ENCODE data around the gene LAMC1. TPM values are rescaled to one million over a fixed set of nuclear protein-coding genes. Genes with fewer than 3 reads are reported as not detected.

Gene LAMC1
- total and polyA plus RNA-seq, 12 donors: 12.3 to 110 (median 75.9) TPM

DNA sequence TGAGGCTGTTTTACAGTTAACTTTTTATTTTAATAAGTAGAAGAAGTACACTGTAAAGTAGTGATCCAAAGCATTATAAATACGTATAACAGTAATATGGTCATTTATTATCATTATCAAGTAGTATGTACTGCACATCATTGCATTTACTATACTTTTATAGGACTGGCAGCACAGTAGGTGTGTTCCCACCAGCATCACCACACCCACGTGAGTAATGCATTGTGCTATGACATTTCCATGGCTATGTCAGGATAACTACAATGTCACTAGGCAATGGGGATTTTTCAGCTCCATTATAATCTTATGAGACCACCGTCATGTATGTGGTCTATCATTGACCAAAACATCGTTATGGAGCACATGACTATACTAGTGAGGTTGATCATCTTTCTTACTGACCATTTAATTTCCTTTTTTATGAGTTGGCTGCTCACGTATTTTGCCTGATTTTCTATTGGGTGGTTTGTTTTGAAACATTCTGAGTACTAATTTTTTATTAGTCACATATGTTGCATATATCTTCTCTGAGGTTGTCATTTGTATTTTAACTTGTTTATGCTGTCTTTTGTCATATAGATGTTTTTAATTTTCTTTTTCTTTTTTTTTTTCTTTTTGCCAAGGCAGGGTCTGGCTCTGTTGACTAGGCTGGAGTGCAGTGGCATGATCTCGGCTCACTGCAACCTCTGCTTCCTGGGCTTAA is 44.9 kb upstream of the LAMC1 start:
- Histone ChIP-seq H3K9me3 (replicated peaks in 1 of 3) (no peaks in the 10 kb centered on the region), H3K27ac (no peak overlapping the region), H3K4me1 (replicated peaks in 1 of 2) (no peaks in the 10 kb centered on the region), H3K27me3 (no peaks in the 10 kb centered on the region), H3K4me3 (no peak overlapping the region), H3K36me3 (replicated peaks in 1 of 2) (no peaks in the 10 kb centered on the region)
- TF ChIP-seq POLR2A (IDR thresholded peaks at IDR 0.05): no peak
- TF ChIP-seq CTCF (IDR thresholded peaks at IDR 0.05): no peak
- no peak for DNase-seq
- 80 to 94% (median 88%) methylated on average over 6 of the region's 6 CpGs for WGBS, 4 donors
- intact Hi-C loops (cut with DNase I): no loop called here

DNA sequence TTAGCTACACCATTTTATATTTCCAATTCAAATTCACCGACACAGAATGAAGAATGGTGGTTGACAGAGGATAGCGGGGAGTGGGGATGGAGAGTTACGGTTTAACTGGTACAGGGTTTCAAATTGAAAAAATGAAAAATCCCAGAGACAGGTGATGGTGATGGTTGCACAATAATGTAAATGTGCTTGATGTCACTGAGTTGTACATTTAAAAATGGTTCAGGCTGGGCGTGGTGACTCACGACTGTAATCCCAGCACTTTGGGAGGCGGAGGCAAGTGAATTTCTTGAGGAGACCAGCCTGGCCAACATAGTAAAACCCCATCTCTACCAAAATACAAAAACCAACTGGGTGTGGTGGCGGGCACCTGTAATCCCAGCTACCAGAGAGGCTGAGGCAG is 39.1 kb upstream of the LAMC1 start:
- Histone ChIP-seq H3K36me3 (replicated peaks in 1 of 2) (no peaks in the 10 kb centered on the region), H3K4me1 (replicated peaks in 1 of 2) (no peaks in the 10 kb centered on the region), H3K27ac (no peak overlapping the region), H3K9me3 (replicated peaks in 1 of 3) (no peaks in the 10 kb centered on the region), H3K4me3 (no peak overlapping the region), H3K27me3 (no peaks in the 10 kb centered on the region)
- WGBS, 4 donors: 89 to 95% (median 92%) methylated on average over 7 of the region's 7 CpGs
- DNase-seq: no peak
- intact Hi-C loops (cut with DNase I): no loop called here
- TF ChIP-seq POLR2A (IDR thresholded peaks at IDR 0.05) (no peak), CTCF (IDR thresholded peaks at IDR 0.05) (no peak)

DNA sequence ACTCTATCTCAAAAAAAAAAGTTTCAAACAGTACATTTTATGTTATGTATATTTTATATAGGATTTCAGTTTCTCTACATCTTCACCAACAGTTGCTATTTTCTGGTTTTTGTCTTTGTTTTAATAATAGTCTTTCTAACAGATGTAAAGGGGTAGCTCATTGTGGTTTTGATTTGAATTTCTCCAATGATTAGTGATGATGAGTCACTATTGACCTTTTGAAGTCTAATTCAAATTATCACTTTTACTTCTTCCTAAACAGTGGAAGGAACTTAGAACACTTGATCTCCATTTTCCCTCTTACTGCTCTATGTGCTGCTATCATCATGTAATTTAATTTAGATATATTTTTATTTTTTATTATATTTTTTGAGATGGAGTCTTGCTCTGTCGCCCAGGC is 38.6 kb upstream of the LAMC1 start:
- no peaks in the 10 kb centered on the region for H3K4me1 ChIP-seq (replicated peaks in 1 of 2)
- H3K9me3 ChIP-seq (replicated peaks in 1 of 3): no peaks in the 10 kb centered on the region
- H3K4me3 ChIP-seq: no peak overlapping the region
- no peak overlapping the region for H3K27ac ChIP-seq
- no peaks in the 10 kb centered on the region for H3K27me3 ChIP-seq
- intact Hi-C loops (cut with DNase I): no loop called here
- TF ChIP-seq POLR2A (IDR thresholded peaks at IDR 0.05) (no peak), CTCF (IDR thresholded peaks at IDR 0.05) (no peak)
- 98 to 100% (median 100%) methylated on average over 1 of the region's 1 CpG for WGBS, 4 donors
- no peaks in the 10 kb centered on the region for H3K36me3 ChIP-seq (replicated peaks in 1 of 2)
- DNase-seq: no peak

DNA sequence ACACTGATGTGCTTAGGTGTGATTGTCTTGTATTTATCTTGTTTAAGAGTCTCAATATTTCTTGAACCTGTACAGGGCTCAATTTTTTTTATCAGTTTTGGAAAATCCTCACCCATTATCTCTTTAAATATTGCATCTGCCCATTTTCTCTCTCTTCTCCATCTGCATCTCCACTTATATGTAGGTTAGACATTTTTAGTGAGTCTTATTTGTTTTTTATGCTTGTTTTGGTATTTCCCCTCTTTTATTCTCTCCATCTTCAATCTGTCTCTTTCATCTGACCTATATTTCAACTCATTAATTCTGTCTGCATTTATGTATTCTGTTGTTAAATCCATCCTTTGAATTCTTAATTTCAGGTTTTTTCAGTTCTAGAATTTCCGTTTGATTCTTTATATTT is 37.3 kb upstream of the LAMC1 start:
- 73 to 88% (median 85%) methylated on average over 1 of the region's 1 CpG for WGBS, 4 donors
- H3K36me3 ChIP-seq (replicated peaks in 1 of 2): no peaks in the 10 kb centered on the region
- intact Hi-C loops (cut with DNase I): no loop called here
- H3K27ac ChIP-seq: no peak overlapping the region
- H3K4me3 ChIP-seq: no peak overlapping the region
- H3K9me3 ChIP-seq (replicated peaks in 1 of 3): no peaks in the 10 kb centered on the region
- TF ChIP-seq CTCF (IDR thresholded peaks at IDR 0.05): no peak
- no peak for TF ChIP-seq POLR2A (IDR thresholded peaks at IDR 0.05)
- H3K27me3 ChIP-seq: no peaks in the 10 kb centered on the region
- H3K4me1 ChIP-seq (replicated peaks in 1 of 2): no peaks in the 10 kb centered on the region
- DNase-seq: no peak
